Esophagus squamous epithelium (tissue), 5 donors: ENCODE results near the gene SAMD1. TPM values are rescaled to one million over a fixed set of nuclear protein-coding genes. Genes with fewer than 3 reads are reported as not detected.
A peak's percentile ranks its signal among the peaks of the same experiment; 100 is the strongest.

Experiments used
- DNase-seq: peaks from one replicate; lab custom pipeline; 2025; lab: John Stamatoyannopoulos, UW
- H3K27ac ChIP-seq, 4 donors: fragments of 200-600 bp; sonication (generic); one replicate each; pipeline ENCODE4 v1.5.1; 2016 to 2019; ENCODE audit warnings: mild to moderate bottlenecking in 1 of 4
- H3K27me3 ChIP-seq, 4 donors: fragments of 200-600 bp; sonication (generic); 1 replicate in 3 of 4; 2 replicates in 1 of 4; pipeline versions ENCODE4 v1.5.1 to v1.6.0; 2017 to 2021; ENCODE audit warnings: antibody characterized with exemption in 1 of 4
- H3K36me3 ChIP-seq, 3 donors: fragments of 200-600 bp; sonication (generic); one replicate each; pipeline ENCODE4 v1.5.1; 2016 to 2019
- H3K4me1 ChIP-seq, 3 donors: fragments of 200-600 bp; sonication (generic); one replicate each; pipeline ENCODE4 v1.5.1; 2017 to 2019
- H3K4me3 ChIP-seq, 4 donors: fragments of 200-600 bp; sonication (generic); 1 replicate in 3 of 4; 2 replicates in 1 of 4; pipeline ENCODE4 v1.5.1; 2016 to 2019; ENCODE audit warnings: mild to moderate bottlenecking in 2 of 4, moderate library complexity in 1 of 4
- H3K9me3 ChIP-seq, 3 donors: fragments of 200-600 bp; sonication (generic); one replicate each; pipeline ENCODE4 v1.5.1; 2016 to 2019
- POLR2A ChIP-seq, 4 donors: fragments of 450-650 bp; IDR thresholded peaks; one replicate each; pipeline ENCODE4 v1.6.1; 2017; ENCODE audit warnings: antibody characterized with exemption in 4 of 4, mild to moderate bottlenecking in 4 of 4, moderate library complexity in 3 of 4
- WGBS, 2 donors: methylation state at CpG; one replicate each; pipeline ENCODE4 v1.1.5; 2018; 5-methylcytosine and 5-hydroxymethylcytosine counted together
- intact Hi-C: fragments of 100-400 bp; cut with DNase I; formaldehyde crosslinking; loops from one replicate; pipeline ENCODE4 v1.15.0; 2022
- total RNA-seq, 4 donors: library from RNA; depleted of rRNA; stranded (reverse); fragments of >200 nt; gene quantifications; one replicate each; pipeline ENCODE4 v1.1.0, GENCODE V29; 2016
- TF ChIP-seq, protein P1 (sequence below), 6 experiments: fragments of 450-650 bp in 4 of 6; fragments of 200-600 bp in 2 of 6; sonication (generic) in 2 of 6; IDR thresholded peaks; one replicate each; pipeline ENCODE4 v1.5.1; 2016 to 2019; ENCODE audit warnings: antibody characterized with exemption in 6 of 6, mild to moderate bottlenecking in 4 of 6, moderate library complexity in 4 of 6
- donor health status: DM: yes; HTN: yes; CAD: no.

SAMD1 gene
- total RNA-seq, 4 donors from 2014 or later, result 16.8 to 32.2 (median 27.1) TPM

DNA sequence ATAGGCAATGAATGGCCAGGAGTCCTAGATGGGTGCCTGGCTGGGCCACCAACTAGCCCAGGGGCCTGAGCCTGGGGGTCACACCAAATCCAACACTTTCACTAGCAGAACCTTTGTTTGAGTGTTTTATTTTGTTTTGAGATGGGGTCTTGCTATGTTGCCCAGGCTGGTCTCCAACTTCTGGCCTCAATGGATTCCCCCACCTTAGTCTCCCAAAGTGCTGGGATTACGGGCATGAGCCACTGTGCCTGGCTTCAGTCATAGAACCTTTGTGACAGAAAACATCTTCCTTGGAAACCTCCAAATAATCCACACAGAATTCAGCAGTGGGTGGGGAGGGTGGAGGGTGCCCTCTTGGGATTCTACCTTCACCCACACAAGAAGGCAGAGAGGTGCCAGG is 20.9 kb upstream of the SAMD1 start:
- Histone ChIP-seq H3K9me3 (no peaks in the 10 kb centered on the region), H3K4me1 (peaks cover 19 to 76% (median 47%) of the 10 kb centered on the region in 3 donors), H3K27ac (peak overlapping the region in 2 of 4 donors; percentile 85 to 86), H3K36me3 (peaks cover 0 to 14% (median under 1%) of the 10 kb centered on the region in 3 donors), H3K27me3 (no peaks in the 10 kb centered on the region), H3K4me3 (no peak overlapping the region)
- 88 to 100% methylated on average over 1 of the region's 1 CpG for WGBS, 2 donors
- intact Hi-C loops, result no loop called here
- no peak for TF ChIP-seq POLR2A (IDR thresholded peaks at IDR 0.05)
- TF ChIP-seq, protein P1, sequence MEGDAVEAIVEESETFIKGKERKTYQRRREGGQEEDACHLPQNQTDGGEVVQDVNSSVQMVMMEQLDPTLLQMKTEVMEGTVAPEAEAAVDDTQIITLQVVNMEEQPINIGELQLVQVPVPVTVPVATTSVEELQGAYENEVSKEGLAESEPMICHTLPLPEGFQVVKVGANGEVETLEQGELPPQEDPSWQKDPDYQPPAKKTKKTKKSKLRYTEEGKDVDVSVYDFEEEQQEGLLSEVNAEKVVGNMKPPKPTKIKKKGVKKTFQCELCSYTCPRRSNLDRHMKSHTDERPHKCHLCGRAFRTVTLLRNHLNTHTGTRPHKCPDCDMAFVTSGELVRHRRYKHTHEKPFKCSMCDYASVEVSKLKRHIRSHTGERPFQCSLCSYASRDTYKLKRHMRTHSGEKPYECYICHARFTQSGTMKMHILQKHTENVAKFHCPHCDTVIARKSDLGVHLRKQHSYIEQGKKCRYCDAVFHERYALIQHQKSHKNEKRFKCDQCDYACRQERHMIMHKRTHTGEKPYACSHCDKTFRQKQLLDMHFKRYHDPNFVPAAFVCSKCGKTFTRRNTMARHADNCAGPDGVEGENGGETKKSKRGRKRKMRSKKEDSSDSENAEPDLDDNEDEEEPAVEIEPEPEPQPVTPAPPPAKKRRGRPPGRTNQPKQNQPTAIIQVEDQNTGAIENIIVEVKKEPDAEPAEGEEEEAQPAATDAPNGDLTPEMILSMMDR (IDR thresholded peaks at IDR 0.05), result no peak
- DNase-seq, result no peak

DNA sequence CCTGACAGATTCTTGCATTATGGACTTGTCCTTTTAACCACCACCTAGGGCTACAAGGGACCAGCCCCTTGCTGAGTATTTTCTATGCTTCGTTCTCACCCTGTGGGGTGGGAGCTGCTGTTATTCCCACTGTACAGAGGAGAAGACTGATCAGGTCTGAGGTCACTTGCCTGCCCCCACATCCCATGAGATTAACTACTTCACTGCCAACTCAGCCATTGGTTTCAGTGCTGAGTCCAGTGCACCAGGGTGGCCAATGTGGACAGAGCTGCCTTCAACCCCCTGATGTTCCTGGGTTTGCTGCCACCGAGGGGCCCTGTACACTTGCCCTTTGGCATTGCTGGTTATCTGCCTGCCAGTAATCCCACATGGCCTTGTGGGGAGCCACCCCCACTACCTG is 20.1 kb upstream of the SAMD1 start:
- Histone ChIP-seq H3K4me3 (no peak overlapping the region), H3K4me1 (peaks cover 16 to 68% (median 38%) of the 10 kb centered on the region in 3 donors), H3K9me3 (no peaks in the 10 kb centered on the region), H3K27ac (no peak overlapping the region), H3K36me3 (peaks cover 0 to 22% (median 9%) of the 10 kb centered on the region in 3 donors), H3K27me3 (no peaks in the 10 kb centered on the region)
- intact Hi-C loops, result no loop called here
- 55 to 92% methylated on average over 1 to 2 of the region's 2 CpGs for WGBS, 2 donors
- no peak for DNase-seq
- TF ChIP-seq, protein P1 (IDR thresholded peaks at IDR 0.05), result no peak
- no peak for TF ChIP-seq POLR2A (IDR thresholded peaks at IDR 0.05)

DNA sequence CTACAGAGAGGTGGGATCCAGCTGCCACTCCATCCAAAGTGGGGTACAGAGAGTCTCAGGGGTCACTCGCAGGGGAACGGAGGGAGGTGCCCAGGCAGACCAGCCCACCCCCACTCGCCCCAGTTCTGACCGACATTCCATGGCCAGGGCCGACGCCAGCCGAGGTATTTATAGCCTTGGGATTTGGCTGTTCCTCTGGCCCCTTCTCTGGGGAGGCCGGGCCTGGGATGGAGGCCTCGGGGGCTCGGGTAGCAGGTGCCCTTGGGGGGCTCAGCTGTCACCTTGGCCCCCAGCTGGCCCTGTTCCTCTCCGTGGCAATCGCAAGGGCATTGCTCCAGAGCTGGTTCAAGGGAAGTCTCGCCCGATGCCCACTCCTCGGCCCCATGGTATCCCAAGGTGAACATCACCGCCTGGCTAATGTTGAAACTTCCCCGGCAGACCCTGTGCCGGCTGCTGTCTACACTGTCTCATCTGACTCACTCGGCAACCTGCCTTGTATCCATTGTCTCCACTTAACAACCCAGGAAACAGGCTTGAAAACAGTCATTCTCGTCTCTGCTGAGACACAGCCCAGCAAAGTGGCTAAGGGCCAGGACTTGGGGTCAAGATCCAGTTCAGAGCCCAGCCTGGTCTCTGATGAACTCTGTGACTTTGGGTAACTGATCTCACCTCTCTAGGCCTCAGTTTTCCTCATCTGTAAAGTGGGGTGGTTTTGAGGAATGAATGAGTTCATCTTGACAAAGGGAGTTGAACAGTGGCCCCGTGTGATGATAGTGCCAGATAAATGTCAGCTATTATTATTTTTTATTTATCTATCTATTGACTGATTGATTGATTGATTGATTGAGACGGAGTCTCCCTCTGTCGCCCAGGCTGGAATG is 17.3 kb upstream of the SAMD1 start:
- WGBS, 2 donors, result 61 to 74% methylated on average over 13 to 15 of the region's 23 CpGs
- Histone ChIP-seq H3K36me3 (peaks cover 7 to 49% (median 17%) of the 10 kb centered on the region in 3 donors), H3K27ac (peak overlapping the region; percentile 34 to 81 (median 62)), H3K4me1 (peaks cover 13 to 47% (median 22%) of the 10 kb centered on the region in 3 donors), H3K9me3 (no peaks in the 10 kb centered on the region), H3K27me3 (no peaks in the 10 kb centered on the region), H3K4me3 (no peak overlapping the region)
- TF ChIP-seq POLR2A (IDR thresholded peaks at IDR 0.05), result no peak
- TF ChIP-seq, protein P1 (IDR thresholded peaks at IDR 0.05), result no peak
- DNase-seq, result no peak
- intact Hi-C loops, result no loop called here

DNA sequence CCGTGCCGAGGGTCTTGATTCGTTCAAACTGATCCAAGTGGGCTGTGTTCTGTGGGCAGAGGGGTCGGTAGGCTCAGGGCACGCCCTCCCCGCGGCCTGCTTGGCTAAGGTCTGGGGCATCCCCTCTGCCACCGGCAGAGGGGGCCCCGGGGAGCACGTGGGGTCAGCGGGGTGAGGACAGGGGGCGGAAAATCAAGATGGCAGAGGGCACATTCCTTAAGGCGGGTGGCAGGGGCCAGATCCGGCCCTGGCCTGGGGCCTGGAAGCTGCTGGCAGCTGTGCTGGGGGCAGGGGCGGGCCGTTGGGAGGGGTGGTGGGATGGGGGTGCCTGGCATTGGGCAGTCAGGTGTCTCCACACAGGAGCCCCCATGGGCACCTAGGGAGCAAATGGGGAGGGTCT is 16.3 kb upstream of the SAMD1 start:
- H3K4me3 ChIP-seq, result no peak overlapping the region
- intact Hi-C loops, result no loop called here
- TF ChIP-seq, protein P1 (IDR thresholded peaks at IDR 0.05), result no peak
- TF ChIP-seq POLR2A (IDR thresholded peaks at IDR 0.05), result no peak
- H3K27ac ChIP-seq, result peak overlapping the region; percentile 34 to 81 (median 62)
- no peaks in the 10 kb centered on the region for H3K27me3 ChIP-seq
- no peaks in the 10 kb centered on the region for H3K9me3 ChIP-seq
- DNase-seq, result no peak
- H3K4me1 ChIP-seq, result peaks cover 6 to 47% (median 15%) of the 10 kb centered on the region in 3 donors
- H3K36me3 ChIP-seq, result peaks cover 7 to 58% (median 24%) of the 10 kb centered on the region in 3 donors
- WGBS, 2 donors, result 80 to 94% methylated on average over 2 to 3 of the region's 16 CpGs

DNA sequence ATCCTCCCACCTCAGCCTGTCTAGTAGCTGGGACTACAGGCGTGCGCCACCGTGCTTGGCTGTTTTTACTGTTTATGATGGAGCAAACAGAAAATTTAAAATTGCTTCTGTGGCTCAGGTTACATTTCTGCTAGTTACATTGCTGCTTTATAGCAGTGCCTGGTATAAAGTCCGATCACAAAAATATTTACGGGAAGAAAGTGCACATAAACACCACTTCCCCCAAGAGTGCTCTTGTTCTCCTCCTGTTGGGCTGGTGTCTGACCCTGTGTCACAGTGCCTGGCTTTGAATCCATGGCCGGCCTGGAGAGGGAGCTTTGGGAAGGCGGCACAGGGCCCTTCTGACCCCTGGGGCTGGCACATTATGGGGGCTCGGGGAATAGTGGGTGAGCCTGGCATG is 15.1 kb upstream of the SAMD1 start:
- no peak overlapping the region for H3K4me3 ChIP-seq
- WGBS, 2 donors, result 95% methylated on average over 5 to 8 of the region's 8 CpGs
- intact Hi-C loops, result no loop called here
- DNase-seq, result no peak
- H3K27me3 ChIP-seq, result no peaks in the 10 kb centered on the region
- peaks cover 12 to 70% (median 27%) of the 10 kb centered on the region in 3 donors for H3K36me3 ChIP-seq
- TF ChIP-seq, protein P1 (IDR thresholded peaks at IDR 0.05), result no peak
- TF ChIP-seq POLR2A (IDR thresholded peaks at IDR 0.05), result no peak
- peaks cover 3 to 39% (median 14%) of the 10 kb centered on the region in 3 donors for H3K4me1 ChIP-seq
- H3K27ac ChIP-seq, result no peak overlapping the region
- no peaks in the 10 kb centered on the region for H3K9me3 ChIP-seq
